Raji (cell line): ENCODE data around the gene DIABLO.

Source experiments
- POLR2A ChIP-seq: IDR thresholded peaks from 2 replicates; pipeline ENCODE4 v1.6.1; 2011; ENCODE audit warnings: low read depth, low read length, control low read depth; ENCODE audit not compliant: insufficient read depth

Gene DIABLO

DNA sequence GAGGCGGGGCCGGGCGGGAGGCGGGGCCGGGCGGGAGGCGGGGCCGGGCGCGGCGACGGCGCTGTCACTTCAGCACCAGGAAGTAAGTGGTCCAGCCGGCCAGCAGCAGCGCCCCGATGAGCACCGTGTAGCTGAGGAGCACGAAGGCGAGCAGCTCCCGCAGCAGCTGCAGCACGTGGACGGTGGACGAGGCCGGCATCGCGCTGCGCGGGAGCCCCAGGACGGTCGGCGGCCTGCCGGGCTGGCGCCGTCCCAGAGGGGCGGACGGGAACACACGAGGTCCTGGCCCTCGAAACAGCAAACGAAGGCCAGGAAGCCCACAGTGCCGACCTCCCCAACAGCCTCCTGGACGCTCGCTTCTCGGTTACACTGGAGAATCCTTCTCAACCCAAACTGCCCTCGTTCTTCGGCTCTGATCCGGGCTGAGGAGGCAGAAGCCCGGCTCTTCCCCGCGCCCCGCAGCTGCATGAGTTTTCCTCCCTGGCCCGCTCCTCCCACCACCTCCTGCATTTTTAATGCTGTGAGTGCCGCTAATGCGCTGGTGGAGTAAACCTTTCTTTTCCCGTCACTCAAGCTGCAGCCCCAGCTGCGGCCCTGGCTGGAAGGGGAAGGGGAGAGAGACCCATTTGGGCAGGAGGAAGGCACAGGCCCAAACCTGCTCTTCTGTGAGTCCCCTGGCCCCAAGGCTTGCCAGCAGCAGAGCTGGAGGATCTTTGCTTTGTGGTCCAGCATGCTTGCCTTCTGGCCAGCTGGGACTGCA, 694 bp upstream of the DIABLO start:
- no peak for TF ChIP-seq POLR2A

DNA sequence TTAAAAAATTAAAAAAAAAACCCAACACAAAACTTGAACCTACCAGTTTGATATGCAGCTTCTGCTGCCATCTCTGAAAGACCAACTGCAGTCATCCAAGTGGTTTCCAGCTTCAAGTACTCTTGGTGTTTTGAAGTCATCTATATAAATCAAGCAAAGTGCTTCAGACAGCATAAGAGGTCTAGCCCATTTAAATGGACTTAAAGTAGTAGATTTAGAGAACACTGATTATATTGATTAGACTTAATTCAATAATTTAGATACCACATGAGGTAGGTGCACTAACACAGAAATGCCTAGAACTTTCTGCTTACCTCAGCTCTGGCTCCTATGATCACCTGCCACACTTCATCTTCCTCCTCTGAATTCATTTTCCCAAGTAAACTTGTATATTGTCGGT, 9.4 kb downstream of the DIABLO start:
- no peak for TF ChIP-seq POLR2A

DNA sequence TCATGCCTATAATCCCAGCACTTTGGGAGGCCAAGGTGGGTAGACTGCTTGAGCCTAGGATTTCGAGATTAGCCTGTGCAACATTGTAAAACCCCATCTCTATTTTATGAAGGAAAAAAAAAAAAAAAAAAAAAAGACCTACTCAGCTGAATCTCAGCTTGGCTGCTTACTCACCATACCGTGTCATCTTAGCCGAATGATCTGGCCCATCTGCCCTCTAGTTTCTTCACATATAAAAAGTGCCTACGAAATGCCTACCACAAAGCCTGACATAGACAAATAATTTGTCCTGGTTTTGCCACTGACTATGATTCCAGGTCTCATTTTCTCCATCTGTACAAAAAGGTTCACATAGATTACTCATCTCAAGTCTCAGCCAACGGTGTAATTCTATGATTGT, 10.1 kb downstream of the DIABLO start:
- TF ChIP-seq POLR2A = no peak

DNA sequence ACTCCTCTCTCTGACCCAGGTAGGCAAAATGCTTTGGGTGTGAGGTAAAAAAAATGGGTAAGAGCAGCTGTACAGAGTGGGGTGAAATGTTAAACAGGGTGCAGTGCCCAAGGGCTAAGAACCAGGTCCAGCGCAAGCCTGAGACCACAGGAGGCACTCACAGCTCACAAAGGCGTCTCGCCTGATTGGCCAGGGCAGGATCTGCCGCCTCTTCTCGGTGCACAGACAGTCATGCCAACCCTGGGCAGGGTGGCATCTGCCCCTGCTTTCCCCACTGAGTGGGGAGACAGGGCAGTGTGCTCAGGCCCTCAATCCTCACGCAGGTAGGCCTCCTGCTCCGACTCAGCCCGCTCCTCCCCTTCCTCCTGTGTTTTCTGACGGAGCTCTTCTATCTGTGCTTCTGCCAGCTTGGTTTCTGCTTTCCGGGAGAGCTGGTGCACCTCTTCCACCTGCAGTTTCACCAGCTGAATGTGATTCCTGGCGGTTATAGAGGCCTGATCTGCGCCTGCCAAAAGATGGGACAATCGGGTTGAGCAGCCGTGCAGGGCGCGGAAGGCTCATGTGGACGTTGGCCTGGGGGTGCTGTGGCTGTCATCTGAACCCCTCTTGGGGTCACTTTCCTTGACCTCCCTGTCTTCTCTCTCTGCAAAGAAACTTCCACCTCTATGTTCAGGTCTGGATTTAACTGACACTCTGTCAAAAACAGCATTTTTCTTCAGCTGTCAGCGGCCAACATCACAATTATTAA, 17.6 kb downstream of the DIABLO start:
- TF ChIP-seq POLR2A = no peak

DNA sequence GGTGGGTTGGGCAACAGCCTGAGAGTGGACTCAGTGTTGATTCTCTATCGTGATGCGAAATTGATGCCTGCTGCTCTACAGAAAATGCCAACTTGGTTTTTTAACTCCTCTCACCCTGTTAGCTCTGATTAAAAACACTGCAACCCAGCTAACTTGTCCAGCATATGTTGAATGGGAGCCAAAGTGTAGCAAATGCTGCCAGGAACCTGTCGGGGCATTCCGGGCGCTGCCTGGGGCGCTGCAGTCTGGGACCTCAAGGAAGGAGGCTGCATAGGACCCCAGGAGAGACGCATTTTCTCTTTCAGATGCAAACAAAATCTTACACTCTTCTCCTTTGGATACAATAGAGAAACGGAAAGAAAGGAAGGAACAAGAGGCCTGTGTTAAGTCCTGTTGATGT, 18.5 kb downstream of the DIABLO start:
- no peak for TF ChIP-seq POLR2A

DNA sequence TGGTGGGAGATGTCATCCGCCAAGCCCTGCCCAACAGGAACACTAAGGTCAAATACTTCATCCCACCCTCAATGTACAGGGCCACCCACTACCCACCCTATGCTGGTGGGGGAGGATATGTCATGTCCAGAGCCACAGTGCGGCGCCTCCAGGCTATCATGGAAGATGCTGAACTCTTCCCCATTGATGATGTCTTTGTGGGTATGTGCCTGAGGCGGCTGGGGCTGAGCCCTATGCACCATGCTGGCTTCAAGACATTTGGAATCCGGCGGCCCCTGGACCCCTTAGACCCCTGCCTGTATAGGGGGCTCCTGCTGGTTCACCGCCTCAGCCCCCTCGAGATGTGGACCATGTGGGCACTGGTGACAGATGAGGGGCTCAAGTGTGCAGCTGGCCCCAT, 18.9 kb downstream of the DIABLO start:
- no peak for TF ChIP-seq POLR2A

DNA sequence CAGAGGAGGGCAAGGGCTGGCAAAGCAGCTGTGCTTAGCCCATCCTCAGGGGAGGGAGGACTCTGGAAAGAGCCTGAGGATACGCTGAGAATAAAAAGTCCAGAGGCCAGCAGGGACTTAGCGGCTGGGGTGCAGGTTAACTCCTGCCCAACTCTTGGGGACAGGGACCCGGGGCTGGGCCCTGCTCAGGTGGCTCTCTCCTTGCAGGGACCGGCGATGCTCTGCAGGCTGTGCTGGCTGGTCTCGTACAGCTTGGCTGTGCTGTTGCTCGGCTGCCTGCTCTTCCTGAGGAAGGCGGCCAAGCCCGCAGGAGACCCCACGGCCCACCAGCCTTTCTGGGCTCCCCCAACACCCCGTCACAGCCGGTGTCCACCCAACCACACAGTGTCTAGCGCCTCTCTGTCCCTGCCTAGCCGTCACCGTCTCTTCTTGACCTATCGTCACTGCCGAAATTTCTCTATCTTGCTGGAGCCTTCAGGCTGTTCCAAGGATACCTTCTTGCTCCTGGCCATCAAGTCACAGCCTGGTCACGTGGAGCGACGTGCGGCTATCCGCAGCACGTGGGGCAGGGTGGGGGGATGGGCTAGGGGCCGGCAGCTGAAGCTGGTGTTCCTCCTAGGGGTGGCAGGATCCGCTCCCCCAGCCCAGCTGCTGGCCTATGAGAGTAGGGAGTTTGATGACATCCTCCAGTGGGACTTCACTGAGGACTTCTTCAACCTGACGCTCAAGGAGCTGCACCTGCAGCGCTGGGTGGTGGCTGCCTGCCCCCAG, 19.6 kb downstream of the DIABLO start:
- no peak for TF ChIP-seq POLR2A

DNA sequence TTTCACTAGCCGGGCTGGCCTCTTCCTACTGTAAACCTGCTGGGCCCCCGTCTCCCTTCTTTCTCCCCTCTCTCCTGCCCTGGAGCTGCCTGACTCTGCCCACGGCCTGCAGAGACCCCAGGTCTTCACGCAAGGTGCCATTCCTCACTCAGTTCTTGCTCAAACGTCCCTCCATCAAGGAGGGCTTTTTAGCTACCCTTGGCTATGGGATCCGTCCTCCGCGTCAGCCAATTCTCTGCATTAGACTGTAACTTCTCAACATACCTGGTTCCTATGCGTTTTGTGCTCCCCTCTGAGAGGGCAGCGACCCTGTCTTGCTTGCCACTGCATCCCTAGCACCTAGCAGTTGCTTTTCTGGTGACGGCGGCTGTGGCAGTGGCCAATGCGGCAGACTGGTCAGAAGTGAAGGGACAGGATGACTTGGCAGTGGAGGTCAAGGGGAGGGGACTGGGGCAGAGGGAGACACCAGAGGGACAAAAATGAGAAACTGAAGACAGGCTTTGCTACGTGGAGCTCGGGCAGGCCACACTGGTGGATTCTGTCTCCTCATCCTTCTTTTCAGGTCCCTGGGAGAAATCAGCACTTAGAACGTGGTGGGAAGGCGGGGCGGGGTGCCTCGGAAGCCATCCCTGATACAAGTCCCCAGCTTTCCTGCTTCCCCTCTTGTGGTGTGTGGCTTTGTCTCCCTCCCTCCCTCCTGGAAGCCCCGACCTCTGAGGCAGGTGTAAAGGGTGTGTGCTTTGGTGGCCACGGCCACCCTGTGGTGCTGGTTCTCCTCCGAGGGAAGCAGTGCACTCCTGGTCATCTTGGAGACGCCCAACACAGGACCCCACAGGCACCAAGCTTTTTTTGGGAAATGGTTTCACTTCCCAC, 20.6 kb downstream of the DIABLO start:
- TF ChIP-seq POLR2A = no peak

DNA sequence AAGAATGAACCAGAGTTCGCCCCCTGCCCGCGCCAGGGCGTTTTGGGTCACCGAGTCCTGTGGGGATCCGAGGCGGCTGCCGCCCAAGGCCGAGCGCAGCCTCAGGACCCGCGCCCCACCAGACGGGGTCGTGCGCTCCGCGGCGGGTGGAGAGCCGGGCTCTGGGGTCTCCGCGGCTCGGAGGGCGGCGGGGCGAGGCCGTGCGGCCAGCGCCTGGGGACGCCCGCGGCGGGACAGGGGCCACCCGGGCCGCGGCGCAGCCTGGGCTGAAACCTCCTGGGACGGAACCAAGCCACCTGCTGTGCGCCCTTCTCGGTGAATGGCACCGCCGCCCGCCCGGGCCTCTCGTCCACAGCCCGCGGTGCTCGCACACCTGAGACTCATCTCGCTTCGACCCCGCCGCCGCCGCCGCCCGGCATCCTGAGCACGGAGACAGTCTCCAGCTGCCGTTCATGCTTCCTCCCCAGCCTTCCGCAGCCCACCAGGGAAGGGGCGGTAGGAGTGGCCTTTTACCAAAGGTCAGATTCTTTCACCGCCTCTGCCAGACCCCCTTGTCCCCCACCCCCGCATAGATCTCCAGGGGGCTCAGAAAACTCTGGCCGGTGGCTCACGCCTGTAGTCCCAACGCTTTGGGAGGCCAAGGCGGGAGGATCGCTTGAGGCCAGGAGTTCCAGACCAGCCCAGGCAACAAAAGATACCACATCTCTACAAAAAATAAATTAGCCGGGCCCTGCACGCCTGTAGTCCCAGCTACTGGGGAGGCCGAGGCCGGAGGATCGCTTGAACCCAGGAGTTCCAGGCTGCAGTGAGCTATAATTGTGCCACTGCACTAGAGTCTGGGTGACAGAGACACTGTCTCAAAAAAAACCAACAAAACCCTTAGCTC, 21.4 kb downstream of the DIABLO start:
- TF ChIP-seq POLR2A = no peak

DNA sequence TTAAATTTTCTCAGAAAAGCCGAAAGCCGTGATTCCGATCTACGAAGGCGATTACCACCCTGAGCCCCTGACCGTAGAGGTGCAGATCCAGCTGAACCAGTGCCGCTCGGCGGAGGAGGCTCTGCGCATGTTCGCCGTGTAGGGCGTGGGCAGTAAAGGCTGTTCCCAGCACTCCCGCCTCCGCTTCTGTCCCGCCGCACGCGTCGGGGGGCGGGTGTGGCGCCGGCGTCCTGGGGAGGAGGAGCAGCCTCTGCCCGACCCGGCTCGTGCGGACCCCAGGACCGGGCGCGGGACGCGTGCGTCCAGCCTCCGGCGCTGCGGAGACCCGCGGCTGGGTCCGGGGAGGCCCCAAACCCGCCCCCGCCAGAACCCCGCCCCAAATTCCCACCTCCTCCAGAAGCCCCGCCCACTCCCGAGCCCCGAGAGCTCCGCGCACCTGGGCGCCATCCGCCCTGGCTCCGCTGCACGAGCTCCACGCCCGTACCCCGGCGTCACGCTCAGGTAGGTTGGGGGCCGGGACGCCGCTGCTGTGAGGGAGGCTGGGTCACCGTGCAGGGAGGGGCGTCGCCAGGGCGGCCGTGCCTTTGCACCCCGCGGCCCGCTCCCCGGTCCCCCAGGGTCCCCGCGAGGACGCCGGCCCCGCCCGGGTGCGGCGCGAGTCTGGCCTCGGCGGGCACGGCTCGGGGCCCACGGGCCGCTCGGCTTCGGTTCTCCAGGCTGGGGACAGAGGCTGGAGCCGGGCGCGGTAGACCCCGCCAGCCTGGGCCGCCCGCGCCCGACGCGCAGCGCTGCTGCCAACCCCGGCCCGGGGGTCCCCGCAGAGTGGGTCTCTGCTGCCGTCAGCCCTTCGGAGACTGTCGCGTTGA, 22.3 kb downstream of the DIABLO start, which contains the start of gene B3GNT4:
Gene B3GNT4 (plus strand): TSS at position 409 of the 866 bp plus-strand sequence. CDS start 910 bp downstream, outside the sequence.
- no peak for TF ChIP-seq POLR2A

DNA sequence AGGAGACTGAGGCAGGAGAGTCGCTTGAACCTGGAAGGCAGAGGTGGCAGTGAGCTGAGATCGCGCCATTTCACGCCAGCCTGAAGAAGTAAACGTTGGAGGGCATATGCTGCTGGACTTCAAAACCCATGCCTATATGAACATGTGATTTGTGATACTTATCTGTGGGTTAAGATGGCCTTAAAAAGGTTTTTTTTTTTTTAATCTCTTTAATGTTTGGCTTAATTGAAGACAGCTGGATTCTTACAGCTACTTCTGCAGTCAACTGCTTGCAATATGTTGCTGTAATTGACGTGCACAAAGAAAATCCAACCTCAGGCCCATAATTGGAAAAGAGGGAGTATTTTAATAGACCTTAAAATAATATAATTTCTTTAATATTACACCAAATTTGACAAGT, 23.8 kb downstream of the DIABLO start:
- TF ChIP-seq POLR2A = no peak

DNA sequence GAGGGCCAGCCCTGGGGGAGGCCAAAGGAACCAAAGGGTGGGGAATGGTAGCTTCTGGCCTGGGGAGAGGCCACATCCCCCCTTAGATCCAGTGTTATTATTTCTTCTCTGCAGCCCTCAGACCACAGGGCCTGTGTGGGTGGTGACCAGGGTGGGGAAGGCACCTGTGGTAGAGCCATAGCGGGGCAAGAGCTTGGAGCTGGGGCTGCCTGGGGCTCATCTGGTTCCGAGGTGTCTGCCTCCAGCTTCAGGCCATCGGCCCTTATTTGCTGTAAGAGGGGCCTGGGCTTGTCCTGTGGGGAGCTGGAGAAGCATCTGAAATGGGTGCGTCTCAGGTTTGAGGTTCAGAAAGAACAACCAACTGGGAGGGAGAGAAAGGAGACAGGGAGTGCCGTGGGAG, 24.5 kb downstream of the DIABLO start:
- no peak for TF ChIP-seq POLR2A
